NCI-H510A (cell line): ENCODE results near the gene ALX1.

Experiments
- DNase-seq: peaks from one replicate; lab custom pipeline; 2025; lab: John Stamatoyannopoulos, UW

Gene ALX1

GRCh38 chr12:85280165-85280983 is at the start of gene ALX1:
Gene ALX1 (plus strand): TSS chr12:85280220. CDS start chr12:85280262, 42 bp downstream.
- peak; percentile 63 for DNase-seq

- no peak for DNase-seq
These were observed 42.7 kb upstream of the ALX1 start for GRCh38 chr12:85237327-85237726.

- DNase-seq = no peak
These were observed 35.5 kb upstream of the ALX1 start for GRCh38 chr12:85244561-85244960.

GRCh38 chr12:85253853-85254252 is 26.2 kb upstream of the ALX1 start:
- no peak for DNase-seq

- DNase-seq = no peak
These were observed 22.3 kb upstream of the ALX1 start for GRCh38 chr12:85257671-85258070.

GRCh38 chr12:85260447-85260846 is 19.6 kb upstream of the ALX1 start:
- no peak for DNase-seq

GRCh38 chr12:85260896-85261295 is 19.1 kb upstream of the ALX1 start:
- no peak for DNase-seq

- DNase-seq = no peak
These were observed 13.7 kb upstream of the ALX1 start for GRCh38 chr12:85266356-85266755.

GRCh38 chr12:85273381-85274314 is 6.4 kb upstream of the ALX1 start:
- no peak for DNase-seq

- no peak for DNase-seq
These were observed 5.7 kb upstream of the ALX1 start for GRCh38 chr12:85274315-85274651.

GRCh38 chr12:85275374-85275773 is 4.6 kb upstream of the ALX1 start:
- DNase-seq = no peak

GRCh38 chr12:85277191-85277590 is 2.8 kb upstream of the ALX1 start:
- DNase-seq = no peak

GRCh38 chr12:85277900-85278597 is 2.0 kb upstream of the ALX1 start:
- no peak for DNase-seq

GRCh38 chr12:85278598-85279448 is 1.2 kb upstream of the ALX1 start:
- no peak for DNase-seq

GRCh38 chr12:85279449-85280164 is 413 bp upstream of the ALX1 start:
- DNase-seq = no peak

- DNase-seq = no peak
These were observed 1.1 kb downstream of the ALX1 start for GRCh38 chr12:85280984-85281630.

GRCh38 chr12:85281636-85282312 is 1.8 kb downstream of the ALX1 start:
- no peak for DNase-seq

- DNase-seq = no peak
These were observed 3.5 kb downstream of the ALX1 start for GRCh38 chr12:85283560-85283959.

GRCh38 chr12:85296362-85296761 is 16.3 kb downstream of the ALX1 start:
- DNase-seq = no peak

- no peak for DNase-seq
These were observed 19.0 kb downstream of the ALX1 start for GRCh38 chr12:85299053-85299452.
